Stimulated activated naive CD8-positive, alpha-beta T cell treated with anti-CD3 and anti-CD28 coated beads, Interleukin-15, amount 100 ng/mL, for 72 hours (primary cell): Measurements from ENCODE around the gene CHAMP1.

Experiments used
- ATAC-seq: fragments of 150-1000 bp; cut with Tn5 transposase; 2 replicates; pipeline ENCODE4 v1.10.0; 2021; ENCODE audit warnings: mild to moderate bottlenecking, moderate library complexity
- DNase-seq, 2 donors: peaks; one replicate each; pipeline ENCODE4 v3.0.0; 2021 to 2022
- H3K27ac Mint-ChIP-seq, 2 donors: one replicate each; pipeline ENCODE4 v1.8.0; 2022; ENCODE audit warnings: mild to moderate bottlenecking in 2 of 2, mixed read lengths in 2 of 2, moderate library complexity in 2 of 2
- H3K27me3 Mint-ChIP-seq: one replicate; pipeline ENCODE4 v1.8.0; 2022; ENCODE audit warnings: mixed read lengths
- H3K4me1 Mint-ChIP-seq: one replicate; pipeline ENCODE4 v1.8.0; 2022; ENCODE audit warnings: mild to moderate bottlenecking, mixed read lengths
- H3K4me3 Mint-ChIP-seq, 2 donors: one replicate each; pipeline ENCODE4 v1.8.0; 2022; ENCODE audit warnings: mild to moderate bottlenecking in 2 of 2, mixed read lengths in 2 of 2, moderate library complexity in 1 of 2
- H3K9me3 Mint-ChIP-seq, 2 donors: one replicate each; pipeline ENCODE4 v1.8.0; 2022; ENCODE audit warnings: mixed read lengths in 2 of 2

CHAMP1 gene

GRCh38 chr13:114284680-114285079 lies 29.6 kb upstream of the CHAMP1 start:
- DNase-seq (no peak), ATAC-seq (no peak)
- Mint-ChIP-seq H3K4me3 (peak overlapping the region in 1 of 2 donors; percentile 19), H3K9me3 (no peaks in the 10 kb centered on the region), H3K4me1 (peaks cover 36% of the 10 kb centered on the region), H3K27me3 (no peaks in the 10 kb centered on the region), H3K27ac (no peak overlapping the region)

GRCh38 chr13:114285166-114285808 lies 29.0 kb upstream of the CHAMP1 start:
- H3K4me1 Mint-ChIP-seq: peaks cover 30% of the 10 kb centered on the region
- no peak for DNase-seq
- H3K4me3 Mint-ChIP-seq: peak overlapping the region in 1 of 2 donors; percentile 19
- H3K27me3 Mint-ChIP-seq: no peaks in the 10 kb centered on the region
- H3K9me3 Mint-ChIP-seq: no peaks in the 10 kb centered on the region
- no peak overlapping the region for H3K27ac Mint-ChIP-seq
- ATAC-seq: no peak

- Mint-ChIP-seq H3K27me3 (no peaks in the 10 kb centered on the region), H3K4me3 (no peak overlapping the region), H3K9me3 (no peaks in the 10 kb centered on the region), H3K4me1 (peaks cover 23% of the 10 kb centered on the region), H3K27ac (no peak overlapping the region)
- DNase-seq: no peak
- no peak for ATAC-seq
Measured at GRCh38 chr13:114286808-114287207, 27.5 kb upstream of the CHAMP1 start.

- no peaks in the 10 kb centered on the region for H3K9me3 Mint-ChIP-seq
- H3K4me3 Mint-ChIP-seq: no peak overlapping the region
- peaks cover 23% of the 10 kb centered on the region for H3K4me1 Mint-ChIP-seq
- H3K27ac Mint-ChIP-seq: peak overlapping the region; percentile 13 to 21
- ATAC-seq (no peak), DNase-seq (no peak)
- H3K27me3 Mint-ChIP-seq: no peaks in the 10 kb centered on the region
Measured at GRCh38 chr13:114288157-114288591, 26.1 kb upstream of the CHAMP1 start.

GRCh38 chr13:114296448-114296847 lies 17.9 kb upstream of the CHAMP1 start:
- no peaks in the 10 kb centered on the region for H3K9me3 Mint-ChIP-seq
- DNase-seq (no peak), ATAC-seq (no peak)
- no peak overlapping the region for H3K27ac Mint-ChIP-seq
- no peak overlapping the region for H3K4me3 Mint-ChIP-seq
- H3K4me1 Mint-ChIP-seq: peaks cover 7% of the 10 kb centered on the region
- H3K27me3 Mint-ChIP-seq: no peaks in the 10 kb centered on the region

GRCh38 chr13:114296902-114297301 lies 17.4 kb upstream of the CHAMP1 start:
- no peak overlapping the region for H3K4me3 Mint-ChIP-seq
- H3K9me3 Mint-ChIP-seq: no peaks in the 10 kb centered on the region
- no peak overlapping the region for H3K27ac Mint-ChIP-seq
- H3K4me1 Mint-ChIP-seq: peaks cover 7% of the 10 kb centered on the region
- no peaks in the 10 kb centered on the region for H3K27me3 Mint-ChIP-seq
- DNase-seq: no peak
- ATAC-seq: no peak

GRCh38 chr13:114298866-114299265 lies 15.4 kb upstream of the CHAMP1 start:
- Mint-ChIP-seq H3K4me1 (peaks cover 7% of the 10 kb centered on the region), H3K9me3 (no peaks in the 10 kb centered on the region), H3K4me3 (no peak overlapping the region), H3K27ac (no peak overlapping the region), H3K27me3 (no peaks in the 10 kb centered on the region)
- DNase-seq (no peak), ATAC-seq (no peak)

GRCh38 chr13:114299604-114300305 lies 14.5 kb upstream of the CHAMP1 start:
- no peak overlapping the region for H3K27ac Mint-ChIP-seq
- H3K27me3 Mint-ChIP-seq: no peaks in the 10 kb centered on the region
- DNase-seq (no peak), ATAC-seq (no peak)
- peaks cover 7% of the 10 kb centered on the region for H3K4me1 Mint-ChIP-seq
- H3K4me3 Mint-ChIP-seq: no peak overlapping the region
- H3K9me3 Mint-ChIP-seq: no peaks in the 10 kb centered on the region

- DNase-seq (no peak), ATAC-seq (no peak)
- no peaks in the 10 kb centered on the region for H3K4me1 Mint-ChIP-seq
- peak overlapping the region; percentile 42 to 74 for H3K27ac Mint-ChIP-seq
- no peaks in the 10 kb centered on the region for H3K9me3 Mint-ChIP-seq
- H3K27me3 Mint-ChIP-seq: no peaks in the 10 kb centered on the region
- no peak overlapping the region for H3K4me3 Mint-ChIP-seq
Measured at GRCh38 chr13:114303700-114304327, 10.5 kb upstream of the CHAMP1 start.

- H3K27ac Mint-ChIP-seq: no peak overlapping the region
- ATAC-seq: no peak
- no peak overlapping the region for H3K4me3 Mint-ChIP-seq
- no peaks in the 10 kb centered on the region for H3K9me3 Mint-ChIP-seq
- H3K4me1 Mint-ChIP-seq: no peaks in the 10 kb centered on the region
- no peak for DNase-seq
- H3K27me3 Mint-ChIP-seq: no peaks in the 10 kb centered on the region
Measured at GRCh38 chr13:114304346-114305034, 9.8 kb upstream of the CHAMP1 start.

- Mint-ChIP-seq H3K27me3 (no peaks in the 10 kb centered on the region), H3K9me3 (peaks cover 0 to 4% of the 10 kb centered on the region in 2 donors), H3K4me3 (no peak overlapping the region), H3K27ac (peak overlapping the region in 1 of 2 donors; percentile 20), H3K4me1 (peaks cover 13% of the 10 kb centered on the region)
- ATAC-seq: no peak
- no peak for DNase-seq
Measured at GRCh38 chr13:114309086-114309485, 5.2 kb upstream of the CHAMP1 start.

GRCh38 chr13:114309806-114310410 lies 4.4 kb upstream of the CHAMP1 start:
- Mint-ChIP-seq H3K9me3 (peaks cover 0 to 4% of the 10 kb centered on the region in 2 donors), H3K4me3 (no peak overlapping the region), H3K27me3 (no peaks in the 10 kb centered on the region), H3K27ac (no peak overlapping the region), H3K4me1 (peaks cover 15% of the 10 kb centered on the region)
- DNase-seq: no peak
- no peak for ATAC-seq

GRCh38 chr13:114310956-114311355 lies 3.3 kb upstream of the CHAMP1 start:
- DNase-seq (no peak), ATAC-seq (no peak)
- H3K9me3 Mint-ChIP-seq: peaks cover 0 to 4% of the 10 kb centered on the region in 2 donors
- H3K4me1 Mint-ChIP-seq: peaks cover 23% of the 10 kb centered on the region
- no peak overlapping the region for H3K27ac Mint-ChIP-seq
- no peak overlapping the region for H3K4me3 Mint-ChIP-seq
- H3K27me3 Mint-ChIP-seq: no peaks in the 10 kb centered on the region

- DNase-seq: no peak
- H3K4me1 Mint-ChIP-seq: peaks cover 23% of the 10 kb centered on the region
- no peaks in the 10 kb centered on the region for H3K27me3 Mint-ChIP-seq
- no peak overlapping the region for H3K27ac Mint-ChIP-seq
- no peak for ATAC-seq
- peaks cover 0 to 4% of the 10 kb centered on the region in 2 donors for H3K9me3 Mint-ChIP-seq
- H3K4me3 Mint-ChIP-seq: no peak overlapping the region
Measured at GRCh38 chr13:114311387-114311786, 2.9 kb upstream of the CHAMP1 start.

- DNase-seq: no peak
- peaks cover 0 to 4% of the 10 kb centered on the region in 2 donors for H3K9me3 Mint-ChIP-seq
- H3K27ac Mint-ChIP-seq: no peak overlapping the region
- no peak overlapping the region for H3K4me3 Mint-ChIP-seq
- no peaks in the 10 kb centered on the region for H3K27me3 Mint-ChIP-seq
- no peak for ATAC-seq
- H3K4me1 Mint-ChIP-seq: peaks cover 28% of the 10 kb centered on the region
Measured at GRCh38 chr13:114311908-114312307, 2.4 kb upstream of the CHAMP1 start.
